IMR-90 (cell line): ENCODE measurements around the gene ERICH3.

Experiments
- CTCF ChIP-seq: conservative IDR thresholded peaks from 2 replicates; pipeline ENCODE4 v1.5.1; 2012; ENCODE audit warnings: mild to moderate bottlenecking, low read depth, low read length, improper control_type of control experiment
- POLR2A ChIP-seq: IDR thresholded peaks from 2 replicates; pipeline ENCODE4 v1.6.1; 2012; ENCODE audit warnings: mild to moderate bottlenecking, low read depth, low read length
- RAD21 ChIP-seq: IDR thresholded peaks from 2 replicates; pipeline ENCODE4 v1.6.1; 2012; ENCODE audit warnings: low read length, improper control_type of control experiment
- RCOR1 ChIP-seq: IDR thresholded peaks from 2 replicates; pipeline ENCODE4 v1.6.1; 2012; ENCODE audit warnings: mild to moderate bottlenecking, low read length, improper control_type of control experiment; ENCODE audit not compliant: insufficient replicate concordance
- RFX5 ChIP-seq: IDR thresholded peaks from 2 replicates; pipeline ENCODE4 v1.8.0; 2012; ENCODE audit warnings: low read depth, mild to moderate bottlenecking, low read length, moderate library complexity
- SMC3 ChIP-seq: fragments of 150-350 bp; IDR thresholded peaks from 2 replicates; pipeline ENCODE4 v1.6.1; 2016; ENCODE audit warnings: low read depth, mild to moderate bottlenecking, antibody characterized with exemption, low read length, moderate library complexity
- TF ChIP-seq, protein P1 (sequence below): fragments of 150-350 bp; IDR thresholded peaks from 2 replicates; pipeline ENCODE4 v1.6.1; 2016; ENCODE audit warnings: low read depth, mild to moderate bottlenecking, low read length, moderate library complexity, borderline replicate concordance

GRCh38 chr1:74713849-74714248, 40.3 kb upstream of the ERICH3 start:
- TF ChIP-seq RCOR1 (no peak), RFX5 (no peak), CTCF (no peak), RAD21 (no peak), POLR2A (no peak), SMC3 (no peak)
- TF ChIP-seq, protein P1, sequence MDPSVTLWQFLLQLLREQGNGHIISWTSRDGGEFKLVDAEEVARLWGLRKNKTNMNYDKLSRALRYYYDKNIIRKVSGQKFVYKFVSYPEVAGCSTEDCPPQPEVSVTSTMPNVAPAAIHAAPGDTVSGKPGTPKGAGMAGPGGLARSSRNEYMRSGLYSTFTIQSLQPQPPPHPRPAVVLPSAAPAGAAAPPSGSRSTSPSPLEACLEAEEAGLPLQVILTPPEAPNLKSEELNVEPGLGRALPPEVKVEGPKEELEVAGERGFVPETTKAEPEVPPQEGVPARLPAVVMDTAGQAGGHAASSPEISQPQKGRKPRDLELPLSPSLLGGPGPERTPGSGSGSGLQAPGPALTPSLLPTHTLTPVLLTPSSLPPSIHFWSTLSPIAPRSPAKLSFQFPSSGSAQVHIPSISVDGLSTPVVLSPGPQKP = no peak
